NCI-H2227 (cell line): ENCODE results near the gene IGDCC3.
A peak's percentile ranks its signal among the peaks of the same experiment; 100 is the strongest.

Experiments used
- DNase-seq: peaks from one replicate; lab custom pipeline; 2025; ENCODE audit not compliant: unreplicated experiment; lab: John Stamatoyannopoulos, UW

Gene IGDCC3

GRCh38 chr15:65377976-65378366 lies at the start of gene IGDCC3:
Gene IGDCC3, minus strand, starts transcription at chr15:65378002. Its CDS starts 214 bp downstream, at chr15:65377788.
- DNase-seq: peak; percentile 56

DNA sequence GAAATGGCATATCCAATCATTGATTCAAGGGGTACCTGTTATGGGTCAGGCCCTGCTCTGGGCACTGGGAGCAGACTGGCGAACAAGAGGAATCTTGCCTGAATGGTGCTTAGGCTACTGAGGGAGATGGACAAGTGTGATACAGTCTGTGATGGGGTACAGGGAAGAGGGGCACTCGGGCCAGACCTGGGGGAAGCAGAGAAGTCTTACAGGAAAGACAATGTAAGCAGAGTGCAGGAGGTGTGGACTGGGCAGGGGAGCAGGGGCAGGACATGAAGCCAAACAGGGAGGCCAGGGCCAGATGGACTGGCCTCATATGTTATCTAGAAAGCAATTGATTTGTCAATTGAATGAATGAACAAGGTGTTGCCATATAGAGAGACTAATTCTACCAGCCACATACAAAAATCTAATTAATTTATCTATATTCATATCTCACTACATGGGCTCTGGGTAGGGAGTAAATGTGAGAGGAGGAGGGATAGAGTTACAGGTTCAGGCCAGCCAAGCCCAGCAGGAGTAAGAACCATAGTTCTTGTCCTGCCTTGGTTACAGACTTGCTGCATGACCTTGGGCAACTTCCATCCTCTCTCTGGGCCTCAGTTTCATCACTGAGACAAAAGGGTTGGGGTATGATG lies 48.5 kb upstream of the IGDCC3 start:
- no peak for DNase-seq

DNA sequence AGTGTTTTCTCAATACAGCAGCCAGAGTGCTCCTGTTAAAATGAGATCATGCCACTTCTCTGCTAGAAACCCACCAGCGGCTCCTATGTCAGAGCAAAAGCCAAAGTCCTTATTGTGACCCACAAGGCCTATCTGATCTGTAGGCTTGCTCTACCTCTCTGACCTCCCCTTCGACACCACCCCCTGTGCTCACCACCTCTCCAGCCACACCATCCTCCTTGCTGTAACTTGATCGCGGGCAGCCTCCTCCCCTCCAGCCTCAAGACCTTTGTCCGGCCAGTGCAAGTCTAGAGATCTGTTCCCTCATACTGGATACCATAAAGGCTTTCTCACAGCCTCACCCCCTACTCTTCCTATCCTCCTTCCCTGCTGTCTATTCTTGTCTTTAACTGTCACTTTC lies 46.9 kb upstream of the IGDCC3 start:
- no peak for DNase-seq

DNA sequence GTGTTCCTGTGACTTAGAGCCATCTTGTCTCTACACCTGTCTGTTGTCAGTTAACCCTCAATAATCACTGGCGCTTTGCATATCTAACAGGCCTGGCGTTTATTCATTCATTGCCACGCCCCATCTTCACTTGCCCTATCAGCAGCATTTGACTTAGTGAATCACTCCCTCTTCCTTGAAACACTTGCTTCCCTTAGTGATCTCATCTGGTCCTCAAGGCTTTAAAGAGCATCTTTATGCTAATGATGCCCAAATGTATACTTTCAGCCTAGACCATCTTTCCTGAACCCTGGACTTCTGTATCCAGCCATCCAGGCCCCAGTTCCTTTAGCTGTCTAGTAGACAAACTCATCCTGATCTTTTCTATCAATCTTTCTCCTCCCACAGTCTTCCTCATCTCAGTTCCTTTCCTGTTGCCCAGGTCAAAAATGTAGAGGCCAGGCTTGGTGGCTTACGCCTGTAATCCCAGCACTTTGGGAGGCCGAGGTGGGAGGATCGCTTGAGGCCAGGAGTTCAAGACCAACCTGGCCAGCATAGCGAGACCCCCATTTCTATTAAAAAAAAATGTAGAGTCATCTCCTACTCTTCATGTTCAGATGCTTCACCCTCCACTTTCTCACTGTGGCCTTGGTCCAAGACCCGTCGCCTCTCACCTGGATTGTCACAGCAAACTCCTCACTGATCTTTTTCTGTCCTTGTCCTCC lies 46.3 kb upstream of the IGDCC3 start:
- DNase-seq: no peak

DNA sequence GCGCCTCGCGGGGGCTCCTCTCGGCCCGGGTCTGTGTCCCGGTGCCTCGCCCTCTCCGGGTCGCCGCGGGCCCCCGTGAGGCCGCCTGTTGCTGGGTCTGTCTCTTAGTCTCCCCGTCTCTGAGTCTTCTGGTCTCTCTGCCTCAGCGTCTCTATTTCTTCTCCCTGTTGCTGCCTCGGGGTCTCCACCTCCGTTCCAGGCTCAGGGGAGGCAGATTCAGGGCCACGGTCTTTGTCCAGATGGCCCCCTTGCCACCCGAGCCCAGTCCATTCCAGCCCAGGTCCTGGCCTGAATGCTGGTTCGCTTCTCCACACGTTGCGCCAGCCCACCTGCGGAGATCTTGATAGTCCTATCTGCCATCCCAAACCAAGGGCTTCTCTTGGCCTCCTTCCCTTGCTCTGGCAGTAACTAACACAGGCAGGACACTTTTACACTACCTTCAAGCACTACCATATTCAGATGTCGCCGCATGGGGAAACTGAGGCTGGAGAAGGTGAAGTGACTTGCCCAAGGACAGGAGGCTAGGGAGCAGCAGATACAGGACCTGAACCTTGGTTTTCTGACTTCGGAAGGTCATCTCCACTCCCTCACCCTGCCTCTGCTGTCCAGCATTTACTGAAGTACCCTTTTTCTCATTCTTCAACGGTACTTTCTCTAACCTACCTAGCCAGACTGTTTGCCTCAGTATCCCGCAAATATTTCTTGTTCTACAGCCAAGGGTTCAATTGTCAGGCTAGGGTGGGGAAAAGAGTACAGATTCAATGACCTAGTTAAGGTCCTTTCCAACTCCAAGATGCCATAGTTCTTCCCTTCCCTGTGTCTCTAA lies 45.6 kb upstream of the IGDCC3 start:
- DNase-seq: no peak

DNA sequence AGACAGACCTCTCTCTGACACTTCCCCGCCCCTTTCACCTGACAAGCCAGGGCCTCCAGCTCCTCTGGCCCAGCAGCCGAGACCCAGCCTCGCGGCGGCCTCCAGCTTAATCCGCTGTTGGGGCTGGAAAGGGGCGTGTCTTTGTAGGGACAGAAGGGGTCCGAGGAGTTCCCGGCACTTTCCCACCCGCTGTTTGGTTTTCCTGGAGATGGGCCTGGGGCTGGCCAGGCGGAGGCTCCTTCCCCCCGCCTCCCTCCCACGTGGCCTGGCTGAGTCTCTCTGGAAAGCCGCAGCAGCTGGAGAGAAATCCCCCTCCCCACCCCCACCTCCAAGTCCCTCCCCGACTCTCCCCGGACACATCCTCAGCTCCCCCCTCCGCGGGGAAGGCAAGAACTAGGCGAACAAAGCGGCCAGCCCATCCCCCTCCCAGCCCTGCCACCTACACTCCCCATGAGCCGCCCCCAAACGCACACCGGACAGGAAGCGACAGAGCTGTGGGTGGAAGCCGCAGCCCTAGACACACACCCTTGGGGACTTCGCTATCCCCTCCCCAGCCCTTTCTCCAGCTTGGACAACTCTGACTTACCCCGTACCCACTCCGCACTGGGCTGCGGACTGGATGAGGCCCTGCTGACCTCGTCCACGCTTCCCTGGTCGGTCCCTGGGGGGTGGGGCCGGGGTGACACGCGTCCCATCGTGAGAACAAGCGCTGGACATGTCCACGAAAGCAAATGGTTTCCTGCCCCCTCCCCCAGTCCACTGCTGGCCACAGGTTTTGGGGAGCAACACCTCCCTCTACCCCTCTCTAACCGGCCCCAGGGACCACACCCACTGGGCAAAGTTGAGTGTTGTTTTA lies 43.8 kb upstream of the IGDCC3 start:
- DNase-seq: peak; percentile 61

DNA sequence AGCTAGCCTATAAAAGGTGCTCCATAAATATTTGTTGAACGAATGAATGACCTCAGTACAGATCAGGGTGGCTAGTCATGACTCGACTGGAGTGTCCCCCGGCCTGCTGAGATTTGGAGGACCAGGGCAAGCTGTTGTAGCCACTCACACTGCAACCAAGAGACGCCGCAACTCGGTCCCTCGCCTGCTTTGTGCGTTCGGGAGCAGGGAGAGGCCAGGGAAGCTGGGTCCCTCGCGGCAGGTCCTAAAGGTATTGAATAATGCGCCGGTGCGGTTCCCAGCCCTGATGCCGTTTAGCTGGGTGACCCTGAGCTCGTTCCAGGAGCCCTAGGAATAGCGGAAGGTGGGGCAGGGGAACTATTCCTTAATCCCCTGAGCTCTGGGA lies 43.2 kb upstream of the IGDCC3 start:
- DNase-seq: no peak

- no peak for DNase-seq
Measured at GRCh38 chr15:65418596-65418995, 40.8 kb upstream of the IGDCC3 start.

DNA sequence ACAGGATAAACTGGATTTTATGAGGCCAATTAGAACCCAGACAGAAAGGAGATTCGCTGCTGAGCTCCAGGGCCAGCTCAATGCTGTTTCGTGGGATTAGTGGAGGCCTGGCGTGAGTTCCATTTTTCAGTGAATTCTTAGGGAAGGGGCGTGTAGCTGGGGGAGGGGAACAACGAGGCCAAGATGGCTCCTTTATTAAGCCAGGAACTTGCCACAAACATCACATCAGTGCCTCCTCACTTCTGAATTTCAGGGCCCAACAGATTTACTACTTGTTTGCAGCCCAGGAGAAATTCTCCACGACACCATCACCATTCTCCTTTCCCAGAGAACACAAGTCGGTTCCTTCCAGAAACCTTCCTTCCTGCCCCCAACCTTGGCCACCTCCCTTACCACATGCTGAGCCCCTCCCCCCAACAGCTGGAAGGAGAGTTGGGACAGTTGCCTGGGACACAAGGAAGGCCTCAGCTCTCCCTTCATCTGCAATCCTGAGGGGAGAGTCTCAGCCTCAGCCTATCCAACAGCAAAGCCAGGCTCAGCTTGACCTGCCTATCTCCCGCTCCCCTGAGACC lies 39.1 kb upstream of the IGDCC3 start:
- peak; percentile 12 for DNase-seq

DNA sequence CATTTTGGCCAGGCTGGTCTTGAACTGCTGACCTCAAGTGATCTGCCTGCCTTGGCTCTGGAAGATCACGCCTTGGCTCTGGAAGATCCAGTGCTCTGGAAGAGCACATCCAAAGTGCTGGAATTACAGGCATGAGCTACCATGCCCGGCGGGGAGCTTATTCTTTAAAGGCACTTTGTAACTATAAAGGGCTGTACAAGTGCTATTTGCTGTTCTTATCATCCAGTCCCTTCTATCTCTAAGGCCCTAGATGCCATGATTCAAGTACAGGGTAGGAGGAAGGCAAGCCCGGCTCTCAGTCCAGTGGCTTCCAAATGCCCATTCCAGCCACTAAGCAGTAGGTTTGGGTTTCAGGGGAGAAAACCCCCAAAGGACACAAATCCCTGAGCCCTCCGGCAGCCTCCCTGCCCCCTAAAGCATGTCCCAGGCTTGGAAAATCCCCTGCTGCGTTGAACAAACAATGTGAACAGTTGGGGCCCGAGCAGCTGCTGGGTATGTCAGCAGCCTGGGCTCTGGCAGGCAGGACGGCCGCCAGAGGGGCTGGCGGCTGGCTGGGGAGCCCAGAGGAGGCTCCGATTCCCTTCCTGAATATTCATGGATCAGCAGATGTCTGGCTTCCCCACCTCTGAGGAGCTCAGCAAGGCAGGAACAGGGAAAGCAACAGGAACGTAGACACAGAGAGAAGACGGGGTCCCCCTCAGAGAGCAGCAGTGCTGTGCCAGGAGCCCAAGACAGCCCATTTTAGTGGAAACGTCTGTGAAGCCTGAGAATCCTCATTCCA lies 37.2 kb upstream of the IGDCC3 start:
- DNase-seq: peak; percentile 62

DNA sequence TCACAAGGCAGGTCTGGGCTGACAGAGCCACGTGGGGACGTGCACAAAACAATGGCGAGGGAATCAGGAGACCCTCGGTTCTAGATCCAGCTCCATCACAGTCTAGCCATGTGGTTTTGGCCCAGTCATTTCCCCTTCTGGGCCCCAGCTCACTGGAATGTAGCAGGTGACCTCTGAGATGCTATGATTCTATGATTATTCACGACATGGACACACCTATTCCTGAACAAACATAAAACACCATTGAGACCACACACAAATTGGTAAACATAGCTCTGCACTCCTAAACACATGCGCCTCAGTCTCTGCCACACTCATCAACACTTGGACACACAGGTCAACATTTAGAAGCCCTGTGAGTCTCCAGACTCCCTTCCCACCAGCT lies 36.0 kb upstream of the IGDCC3 start:
- DNase-seq: no peak

DNA sequence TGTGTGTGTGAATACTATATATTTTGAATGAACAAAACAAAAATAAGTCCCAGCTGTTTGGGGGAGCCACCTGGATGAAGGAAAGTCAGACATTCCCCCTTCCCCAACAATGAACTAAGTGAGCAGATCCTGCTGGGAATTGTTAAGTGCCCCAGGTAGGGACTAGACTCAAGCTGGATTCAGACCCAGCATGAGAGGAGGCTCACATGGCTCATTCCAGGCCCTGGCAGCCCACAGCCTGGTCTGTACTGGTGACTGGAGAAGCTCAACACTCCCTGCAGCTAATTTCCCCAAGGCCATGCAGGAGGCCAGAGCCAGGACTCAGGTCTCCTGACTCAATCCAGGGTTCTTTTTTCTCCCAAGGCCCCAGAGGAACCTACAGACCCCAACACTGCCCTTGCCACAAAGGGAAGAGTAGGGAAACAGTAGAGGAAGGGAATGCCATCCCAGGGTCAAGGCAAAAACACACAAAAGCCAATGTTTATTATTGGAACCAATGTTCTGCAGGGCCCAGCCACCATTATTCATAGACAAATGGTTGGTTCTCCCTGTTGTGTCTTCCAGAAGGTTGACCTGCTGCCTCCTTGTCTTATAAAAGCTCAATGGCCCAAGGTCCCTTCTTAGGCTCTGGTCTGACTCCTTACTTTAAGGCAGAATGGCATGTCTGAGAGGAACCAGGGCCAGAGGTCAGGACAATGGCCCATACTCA lies 35.4 kb upstream of the IGDCC3 start:
- no peak for DNase-seq

DNA sequence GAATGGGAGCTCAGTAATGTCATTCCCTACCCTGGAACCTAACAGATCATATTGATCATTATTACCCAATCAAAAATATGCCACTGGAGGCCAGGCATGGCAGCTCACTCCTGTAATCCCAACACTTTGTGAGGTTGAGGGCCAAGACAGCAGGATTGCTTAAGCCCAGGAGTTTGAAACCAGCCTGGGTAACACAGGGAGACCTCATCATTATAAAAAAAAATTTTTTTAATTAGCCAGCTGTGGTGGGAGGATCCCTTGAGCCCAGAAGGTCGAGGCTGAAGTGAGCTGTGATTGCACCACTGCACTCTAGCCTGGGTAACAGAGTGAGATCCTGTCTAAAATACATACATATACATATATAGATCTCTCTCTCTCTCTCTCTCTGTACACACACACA lies 34.8 kb upstream of the IGDCC3 start:
- DNase-seq: no peak

DNA sequence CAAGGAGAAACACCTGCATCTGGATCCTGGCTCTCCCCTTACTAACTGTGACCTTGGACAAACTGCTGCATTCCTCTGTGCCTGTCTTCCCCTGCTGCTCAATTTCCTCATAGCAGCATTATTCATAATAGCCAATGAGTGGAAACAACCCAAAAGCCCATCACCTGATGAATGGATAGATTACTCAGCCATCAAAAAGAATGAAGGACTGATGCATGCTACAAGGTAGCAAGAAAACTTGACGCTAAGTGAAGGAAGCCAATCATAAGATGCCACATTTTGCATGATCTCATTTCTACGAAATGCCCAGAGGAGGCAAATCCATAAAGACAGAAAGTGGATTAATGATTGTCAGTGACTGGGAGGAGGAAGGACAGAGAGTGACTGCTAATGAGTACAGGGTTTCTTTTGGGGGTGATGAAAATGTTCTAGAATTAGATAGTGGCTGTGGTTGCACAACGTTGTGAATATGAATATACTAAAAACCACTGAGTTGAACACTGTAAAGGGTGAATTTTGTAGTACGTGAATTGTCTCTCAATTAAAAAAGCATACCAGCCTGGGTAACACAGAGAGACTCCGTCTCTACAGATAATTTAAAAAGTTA lies 33.8 kb upstream of the IGDCC3 start:
- DNase-seq: no peak

GRCh38 chr15:65410972-65411371 lies 33.2 kb upstream of the IGDCC3 start:
- DNase-seq: no peak

- no peak for DNase-seq
Measured at GRCh38 chr15:65410036-65410435, 32.2 kb upstream of the IGDCC3 start.

DNA sequence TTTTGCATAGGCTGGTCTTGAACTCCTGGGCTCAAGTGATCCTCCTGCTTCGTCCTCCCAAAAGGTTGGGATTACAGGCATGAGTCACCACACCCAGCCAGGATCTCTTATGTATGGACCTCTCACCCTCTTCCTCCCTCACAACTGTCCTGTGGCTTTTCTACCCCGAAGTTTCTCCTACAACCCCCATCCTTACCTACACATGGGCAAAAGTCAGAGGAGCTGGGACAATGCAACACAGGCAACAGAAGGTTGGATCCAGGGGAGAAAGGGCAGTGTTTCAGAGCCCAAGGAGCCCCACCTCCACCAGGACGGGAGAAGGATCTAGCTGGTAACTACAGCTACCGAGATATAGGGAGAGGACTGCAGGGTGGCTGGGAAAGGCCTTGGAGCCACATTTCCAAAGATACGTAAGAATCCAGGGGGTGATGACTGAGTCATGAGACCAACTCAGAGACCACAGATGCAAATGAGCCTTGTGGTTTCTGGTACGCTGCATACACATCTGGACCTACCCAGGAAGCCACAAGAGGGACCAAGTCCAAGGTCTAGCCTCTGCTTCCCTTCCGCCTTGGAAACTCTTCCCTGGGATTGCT lies 31.3 kb upstream of the IGDCC3 start:
- no peak for DNase-seq

GRCh38 chr15:65408324-65409035 lies 30.7 kb upstream of the IGDCC3 start:
- DNase-seq: no peak
